RPMI8226 (cell line): ENCODE results near the gene L3MBTL4.

Source experiments
- DNase-seq: peaks from one replicate; pipeline ENCODE4 v3.0.0-alpha.2; 2015

The L3MBTL4 gene

GRCh38 chr18:6362559-6363129 lies 52.1 kb downstream of the L3MBTL4 start:
- no peak for DNase-seq

GRCh38 chr18:6357668-6358067 lies 57.0 kb downstream of the L3MBTL4 start:
- DNase-seq, result no peak

- DNase-seq, result no peak
Measured at GRCh38 chr18:6355789-6356589, 58.7 kb downstream of the L3MBTL4 start.

- DNase-seq, result no peak
Measured at GRCh38 chr18:6352275-6352674, 62.4 kb downstream of the L3MBTL4 start.

GRCh38 chr18:6342990-6343389 lies 71.7 kb downstream of the L3MBTL4 start:
- DNase-seq, result no peak

- no peak for DNase-seq
Measured at GRCh38 chr18:6341709-6342108, 73.0 kb downstream of the L3MBTL4 start.

- DNase-seq, result no peak
Measured at GRCh38 chr18:6341303-6341702, 73.4 kb downstream of the L3MBTL4 start.

- DNase-seq, result peak; percentile 54
Measured at GRCh38 chr18:6340121-6340520, 74.6 kb downstream of the L3MBTL4 start.

- DNase-seq, result no peak
Measured at GRCh38 chr18:6336239-6336638, 78.5 kb downstream of the L3MBTL4 start.

- peak; percentile 32 for DNase-seq
Measured at GRCh38 chr18:6333981-6334380, 80.7 kb downstream of the L3MBTL4 start.

GRCh38 chr18:6331872-6332271 lies 82.8 kb downstream of the L3MBTL4 start:
- DNase-seq, result no peak

- no peak for DNase-seq
Measured at GRCh38 chr18:6330786-6331185, 83.9 kb downstream of the L3MBTL4 start.

- no peak for DNase-seq
Measured at GRCh38 chr18:6328621-6329010, 86.1 kb downstream of the L3MBTL4 start.

- DNase-seq, result no peak
Measured at GRCh38 chr18:6327895-6328620, 86.7 kb downstream of the L3MBTL4 start.

GRCh38 chr18:6327485-6327884 lies 87.2 kb downstream of the L3MBTL4 start:
- DNase-seq, result no peak

GRCh38 chr18:6326566-6326965 lies 88.1 kb downstream of the L3MBTL4 start:
- no peak for DNase-seq

GRCh38 chr18:6323319-6323889 lies 91.3 kb downstream of the L3MBTL4 start:
- DNase-seq, result no peak

GRCh38 chr18:6315517-6316331 lies 99.0 kb downstream of the L3MBTL4 start:
- DNase-seq, result no peak

GRCh38 chr18:6313415-6313814 lies 101.3 kb downstream of the L3MBTL4 start:
- DNase-seq, result no peak

- DNase-seq, result no peak
Measured at GRCh38 chr18:6311456-6312215, 103.1 kb downstream of the L3MBTL4 start.

GRCh38 chr18:6310714-6311113 lies 104.0 kb downstream of the L3MBTL4 start:
- DNase-seq, result no peak

- DNase-seq, result no peak
Measured at GRCh38 chr18:6297875-6298274, 116.8 kb downstream of the L3MBTL4 start.
